ENCODE data around the gene KCNA1.

KCNA1 gene

GRCh38 chr12:4947253-4947652 lies 37.5 kb downstream of the KCNA1 start:
- no peak for TF ChIP-seq CTCF (conservative IDR thresholded peaks at IDR 0.05; ENCODE audit: low read length)
- no peak for DNase-seq (ENCODE audit: low read depth)
- H3K4me3 ChIP-seq (ENCODE audit: low read length), result no peak overlapping the region

- no peak for DNase-seq (ENCODE audit: low read depth)
- no peak for TF ChIP-seq CTCF (conservative IDR thresholded peaks at IDR 0.05; ENCODE audit: low read length)
- no peak overlapping the region for H3K4me3 ChIP-seq (ENCODE audit: low read length)
Observed at GRCh38 chr12:4951083-4951482, 41.4 kb downstream of the KCNA1 start.

- no peak for TF ChIP-seq CTCF (conservative IDR thresholded peaks at IDR 0.05; ENCODE audit: low read length)
- no peak overlapping the region for H3K4me3 ChIP-seq (ENCODE audit: low read length)
- no peak for DNase-seq (ENCODE audit: low read depth)
Observed at GRCh38 chr12:4951601-4952000, 41.9 kb downstream of the KCNA1 start.

GRCh38 chr12:4954621-4955354 lies 45.1 kb downstream of the KCNA1 start:
- H3K4me3 ChIP-seq (ENCODE audit: low read length), result no peak overlapping the region
- no peak for DNase-seq (ENCODE audit: low read depth)

GRCh38 chr12:4956054-4956453 lies 46.3 kb downstream of the KCNA1 start:
- DNase-seq (ENCODE audit: low read depth), result peak; percentile 21
- no peak overlapping the region for H3K4me3 ChIP-seq (ENCODE audit: low read length)
- no peak for TF ChIP-seq CTCF (conservative IDR thresholded peaks at IDR 0.05; ENCODE audit: low read length)

More at GRCh38 chr12:4954621-4955354, 45.1 kb downstream of the KCNA1 start:
- no peak for TF ChIP-seq CTCF (conservative IDR thresholded peaks at IDR 0.05; ENCODE audit: low read length)

GRCh38 chr12:4956968-4957367 lies 47.3 kb downstream of the KCNA1 start:
- no peak for DNase-seq (ENCODE audit: low read depth)
- H3K4me3 ChIP-seq (ENCODE audit: low read length), result no peak overlapping the region
- no peak for TF ChIP-seq CTCF (conservative IDR thresholded peaks at IDR 0.05; ENCODE audit: low read length)

- H3K4me3 ChIP-seq (ENCODE audit: low read length), result no peak overlapping the region
- DNase-seq (ENCODE audit: low read depth), result no peak
- no peak for TF ChIP-seq CTCF (conservative IDR thresholded peaks at IDR 0.05; ENCODE audit: low read length)
Observed at GRCh38 chr12:4957761-4958160, 48.1 kb downstream of the KCNA1 start.

Measured in AG10803 (cell line).